Astrocyte (in vitro differentiated cells and primary cell): ENCODE measurements around the gene FLNC. TPM values are rescaled to one million over a fixed set of nuclear protein-coding genes. Genes with fewer than 3 reads are reported as not detected.
A peak's percentile ranks its signal among the peaks of the same experiment; 100 is the strongest.

Experiments
- DNase-seq: peaks from one replicate; pipeline ENCODE4 v3.0.0-alpha.2; 2010; ENCODE audit warnings: low read depth
- FAIRE-seq: peaks from 2 replicates; lab custom pipeline; 2011; peaks lifted over from hg19 to GRCh38; lab: Jason Lieb, UNC
- H2AFZ ChIP-seq: 2 replicates; pipeline ENCODE4 v1.6.0; 2012; ENCODE audit warnings: low read depth, low read length, inconsistent platforms
- H3K27ac ChIP-seq: 2 replicates; pipeline ENCODE4 v1.5.1; 2011; ENCODE audit warnings: low read depth, low read length, inconsistent platforms
- H3K27me3 ChIP-seq: 2 replicates; pipeline ENCODE4 v1.6.0; 2011; ENCODE audit warnings: low read length, inconsistent platforms; ENCODE audit not compliant: insufficient read depth
- H3K36me3 ChIP-seq: 2 replicates; pipeline ENCODE4 v1.5.1; 2011; ENCODE audit warnings: low read length, inconsistent platforms; ENCODE audit not compliant: insufficient read depth
- H3K4me1 ChIP-seq: 2 replicates; pipeline ENCODE4 v1.5.1; 2011; ENCODE audit warnings: low read length, inconsistent platforms; ENCODE audit not compliant: insufficient read depth
- H3K4me2 ChIP-seq: 2 replicates; pipeline ENCODE4 v1.6.0; 2012; ENCODE audit warnings: low read length, inconsistent platforms
- H3K4me3 ChIP-seq: 2 replicates; pipeline ENCODE4 v1.5.1; 2011; ENCODE audit warnings: low read depth, mild to moderate bottlenecking, low read length, inconsistent platforms; ENCODE audit not compliant: insufficient read depth
- H3K79me2 ChIP-seq: 2 replicates; pipeline ENCODE4 v1.6.0; 2012; ENCODE audit warnings: mild to moderate bottlenecking, low read length, inconsistent platforms; ENCODE audit not compliant: insufficient read depth
- H3K9ac ChIP-seq: 2 replicates; pipeline ENCODE4 v1.6.0; 2012; ENCODE audit warnings: mild to moderate bottlenecking, low read length, inconsistent platforms
- H3K9me3 ChIP-seq: 2 replicates; pipeline ENCODE4 v1.5.1; 2012; ENCODE audit warnings: low read depth, mild to moderate bottlenecking, low read length, inconsistent platforms; ENCODE audit not compliant: insufficient read depth
- H4K20me1 ChIP-seq: 2 replicates; pipeline ENCODE4 v1.6.0; 2012; ENCODE audit warnings: low read length, inconsistent platforms; ENCODE audit not compliant: insufficient read depth
- H3K27ac Mint-ChIP-seq: one replicate; pipeline ENCODE4 v1.8.0; 2021; ENCODE audit warnings: mild to moderate bottlenecking, mixed read lengths; ENCODE audit not compliant: unreplicated experiment
- H3K27me3 Mint-ChIP-seq: one replicate; pipeline ENCODE4 v1.8.0; 2021; ENCODE audit warnings: low read depth, mixed read lengths; ENCODE audit not compliant: unreplicated experiment
- H3K36me3 Mint-ChIP-seq: one replicate; pipeline ENCODE4 v1.8.0; 2021; ENCODE audit warnings: low read depth, mixed read lengths; ENCODE audit not compliant: unreplicated experiment
- H3K4me1 Mint-ChIP-seq: one replicate; pipeline ENCODE4 v1.8.0; 2021; ENCODE audit warnings: low read depth, mixed read lengths; ENCODE audit not compliant: unreplicated experiment
- H3K4me3 Mint-ChIP-seq: one replicate; pipeline ENCODE4 v1.8.0; 2021; ENCODE audit warnings: mild to moderate bottlenecking, moderate library complexity, mixed read lengths; ENCODE audit not compliant: unreplicated experiment
- H3K9me3 Mint-ChIP-seq: one replicate; pipeline ENCODE4 v1.8.0; 2021; ENCODE audit warnings: mild to moderate bottlenecking, mixed read lengths; ENCODE audit not compliant: unreplicated experiment
- EZH2 ChIP-seq: IDR thresholded peaks from 2 replicates; pipeline ENCODE4 v1.6.1; 2012; ENCODE audit warnings: mild to moderate bottlenecking, low read length, inconsistent platforms; ENCODE audit not compliant: insufficient read depth
- total RNA-seq: library from RNA; stranded (reverse); gene quantifications from 2 replicates; pipeline ENCODE4 v1.2.1, GENCODE V29; 2021
- TF ChIP-seq, protein P1 (sequence below): IDR thresholded peaks from 2 replicates; pipeline ENCODE4 v1.5.1; 2011; ENCODE audit warnings: low read depth, mild to moderate bottlenecking, inconsistent platforms, low read length, moderate library complexity; ENCODE audit not compliant: insufficient read depth

The FLNC gene
- total RNA-seq, 1 donor from 2014 or later = 364 TPM

DNA sequence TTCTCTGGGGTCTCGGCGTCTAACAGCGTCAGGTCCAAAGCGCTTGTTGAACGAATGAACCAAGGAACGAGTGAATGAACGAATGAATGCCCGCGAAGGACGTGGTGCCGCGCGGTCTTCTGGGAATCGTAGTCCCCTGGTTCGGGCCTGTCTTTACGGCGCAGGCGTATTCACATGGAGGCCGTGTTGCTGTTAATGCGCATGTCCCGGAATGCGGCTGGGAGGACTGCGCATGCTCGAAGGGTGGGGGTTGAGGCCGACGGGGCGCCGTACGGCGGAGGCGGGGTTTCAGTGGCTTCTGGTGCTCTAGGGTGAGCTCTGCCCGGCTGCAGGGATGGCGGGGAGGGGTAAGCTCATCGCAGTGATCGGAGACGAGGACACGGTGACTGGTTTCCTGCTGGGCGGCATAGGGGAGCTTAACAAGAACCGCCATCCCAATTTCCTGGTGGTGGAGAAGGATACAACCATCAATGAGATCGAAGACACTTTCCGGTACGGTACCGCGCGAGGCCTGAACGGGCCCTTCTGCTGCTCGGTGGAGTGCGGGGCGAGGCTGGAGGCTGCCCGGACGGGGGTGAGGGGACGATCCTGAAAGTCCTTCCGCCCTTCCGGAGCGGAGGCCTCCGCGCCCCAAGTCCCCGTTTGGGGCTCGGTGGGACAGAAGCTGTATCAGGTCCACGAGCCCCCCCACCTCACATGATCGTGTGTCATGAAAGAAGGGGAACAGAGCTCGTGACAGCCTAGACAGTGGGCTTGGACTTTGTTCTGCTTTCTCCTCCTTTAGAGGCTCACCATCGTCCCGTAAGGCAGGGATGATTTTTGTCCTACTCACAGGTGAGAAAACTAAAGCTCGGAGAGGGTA, 32.6 kb downstream of the FLNC start, which contains the start of gene ATP6V1F:
TSS of gene ATP6V1F (plus strand) at position 286 of the 862 bp plus-strand sequence. CDS start at position 335, 49 bp downstream.
- Histone ChIP-seq H3K9me3 (no peaks in the 10 kb centered on the region), H3K9ac (peak within 1 kb of the TSS; percentile 93), H3K4me3 (peak within 1 kb of the TSS; percentile 83), H2AFZ (peak within 1 kb of the TSS; percentile 71), H3K4me2 (peak within 1 kb of the TSS; percentile 90), H3K27ac (peak within 1 kb of the TSS; percentile 82), H4K20me1 (peaks cover 56% of the 10 kb centered on the region), H3K4me1 (peaks cover 5% of the 10 kb centered on the region), H3K27me3 (no peaks in the 10 kb centered on the region), H3K79me2 (peaks cover 22% of the 10 kb centered on the region), H3K36me3 (peaks cover 6% of the 10 kb centered on the region)
- Mint-ChIP-seq H3K4me3 (peak within 1 kb of the TSS; percentile 99), H3K27ac (peak within 1 kb of the TSS; percentile 89), H3K27me3 (peaks cover 5% of the 10 kb centered on the region), H3K4me1 (peaks cover 18% of the 10 kb centered on the region), H3K36me3 (peaks cover 20% of the 10 kb centered on the region), H3K9me3 (no peaks in the 10 kb centered on the region)
- no peak for TF ChIP-seq EZH2
- TF ChIP-seq, protein P1, sequence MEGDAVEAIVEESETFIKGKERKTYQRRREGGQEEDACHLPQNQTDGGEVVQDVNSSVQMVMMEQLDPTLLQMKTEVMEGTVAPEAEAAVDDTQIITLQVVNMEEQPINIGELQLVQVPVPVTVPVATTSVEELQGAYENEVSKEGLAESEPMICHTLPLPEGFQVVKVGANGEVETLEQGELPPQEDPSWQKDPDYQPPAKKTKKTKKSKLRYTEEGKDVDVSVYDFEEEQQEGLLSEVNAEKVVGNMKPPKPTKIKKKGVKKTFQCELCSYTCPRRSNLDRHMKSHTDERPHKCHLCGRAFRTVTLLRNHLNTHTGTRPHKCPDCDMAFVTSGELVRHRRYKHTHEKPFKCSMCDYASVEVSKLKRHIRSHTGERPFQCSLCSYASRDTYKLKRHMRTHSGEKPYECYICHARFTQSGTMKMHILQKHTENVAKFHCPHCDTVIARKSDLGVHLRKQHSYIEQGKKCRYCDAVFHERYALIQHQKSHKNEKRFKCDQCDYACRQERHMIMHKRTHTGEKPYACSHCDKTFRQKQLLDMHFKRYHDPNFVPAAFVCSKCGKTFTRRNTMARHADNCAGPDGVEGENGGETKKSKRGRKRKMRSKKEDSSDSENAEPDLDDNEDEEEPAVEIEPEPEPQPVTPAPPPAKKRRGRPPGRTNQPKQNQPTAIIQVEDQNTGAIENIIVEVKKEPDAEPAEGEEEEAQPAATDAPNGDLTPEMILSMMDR = no peak
- DNase-seq (peak; percentile 91), FAIRE-seq (peak; percentile 20)

DNA sequence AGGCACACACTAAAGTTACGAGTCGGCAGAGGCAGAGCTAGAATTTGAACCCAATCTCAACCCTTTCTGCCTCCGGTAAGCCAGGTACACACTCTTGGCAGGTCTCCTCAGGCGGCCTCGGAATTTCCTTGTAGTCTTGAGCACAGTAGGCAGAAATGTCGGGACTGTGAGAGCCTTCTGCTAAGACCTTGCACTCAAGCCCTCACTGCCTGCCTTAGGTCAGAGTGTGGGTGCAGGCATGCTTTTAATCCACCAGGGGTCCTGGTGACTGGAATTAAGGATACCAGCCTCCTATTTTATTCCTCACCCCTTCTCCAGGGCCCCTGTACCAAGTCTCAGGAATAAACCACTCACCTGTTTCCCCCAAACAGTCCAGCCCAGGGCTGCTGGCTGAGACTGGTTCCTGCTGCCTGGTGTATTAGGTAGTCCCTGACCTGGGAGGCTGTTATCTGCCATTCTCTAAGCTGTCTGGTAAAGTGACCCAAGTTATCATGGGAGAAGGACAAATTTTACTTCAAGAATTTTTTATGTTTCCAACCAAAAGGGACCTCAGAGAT, 33.3 kb downstream of the FLNC start:
- H3K9me3 Mint-ChIP-seq = no peaks in the 10 kb centered on the region
- FAIRE-seq (no peak), DNase-seq (peak; percentile 52)
- Histone ChIP-seq H3K4me1 (peaks cover 5% of the 10 kb centered on the region), H2AFZ (peak overlapping the region; percentile 71), H3K9ac (peak overlapping the region; percentile 93), H3K36me3 (peaks cover 4% of the 10 kb centered on the region), H3K4me3 (peak overlapping the region; percentile 83), H3K27ac (peak overlapping the region; percentile 82), H3K9me3 (no peaks in the 10 kb centered on the region), H3K27me3 (peaks cover under 1% of the 10 kb centered on the region), H3K4me2 (peak overlapping the region; percentile 90), H4K20me1 (peaks cover 60% of the 10 kb centered on the region), H3K79me2 (peaks cover 22% of the 10 kb centered on the region)
- H3K4me3 Mint-ChIP-seq = peak overlapping the region; percentile 99
- peaks cover 5% of the 10 kb centered on the region for H3K27me3 Mint-ChIP-seq
- peaks cover 24% of the 10 kb centered on the region for H3K4me1 Mint-ChIP-seq
- H3K27ac Mint-ChIP-seq = peak overlapping the region; percentile 89
- no peak for TF ChIP-seq EZH2
- TF ChIP-seq, protein P1 = peak; percentile 61
- H3K36me3 Mint-ChIP-seq = peaks cover 20% of the 10 kb centered on the region
